KMS-11 (cell line): ENCODE results near the gene METTL24.

Experiments
- H2AFZ ChIP-seq: fragments of 200-600 bp; sonication (generic); 2 replicates; pipeline ENCODE4 v1.6.1; 2016; ENCODE audit warnings: antibody characterized with exemption, mixed run types, low read depth
- H3K27ac ChIP-seq: fragments of 200-600 bp; sonication (generic); 2 replicates; pipeline ENCODE4 v1.6.1; 2016; ENCODE audit warnings: mild to moderate bottlenecking, mixed run types
- H3K27me3 ChIP-seq: fragments of 200-600 bp; sonication (generic); 2 replicates; pipeline ENCODE4 v1.6.1; 2017; ENCODE audit warnings: mild to moderate bottlenecking, low read depth, mixed run types, moderate library complexity; ENCODE audit not compliant: insufficient read depth
- H3K36me3 ChIP-seq: fragments of 200-600 bp; sonication (generic); 2 replicates; pipeline ENCODE4 v1.6.1; 2017; ENCODE audit warnings: mild to moderate bottlenecking, mixed run types; ENCODE audit not compliant: insufficient read depth
- H3K4me1 ChIP-seq: fragments of 200-600 bp; sonication (generic); 2 replicates; pipeline ENCODE4 v1.6.1; 2016; ENCODE audit warnings: mild to moderate bottlenecking, low read depth, mixed run types; ENCODE audit not compliant: poor library complexity, severe bottlenecking
- H3K4me2 ChIP-seq: fragments of 200-600 bp; sonication (generic); 2 replicates; pipeline ENCODE4 v1.7.0; 2016; ENCODE audit warnings: mild to moderate bottlenecking, mixed run types
- H3K4me3 ChIP-seq: fragments of 200-600 bp; sonication (generic); IDR thresholded peaks from 2 replicates; pipeline ENCODE4 v1.6.1; 2017; ENCODE audit warnings: low read depth, low read length, mixed read lengths; ENCODE audit not compliant: insufficient read depth
- H3K79me2 ChIP-seq: fragments of 200-600 bp; sonication (generic); 2 replicates; pipeline ENCODE4 v1.6.1; 2016; ENCODE audit warnings: low read depth, mixed run types; ENCODE audit not compliant: insufficient read depth
- H3K9ac ChIP-seq: fragments of 200-600 bp; sonication (generic); 2 replicates; pipeline ENCODE4 v1.6.1; 2016; ENCODE audit warnings: mild to moderate bottlenecking, mixed run types
- H4K20me1 ChIP-seq: fragments of 200-600 bp; sonication (generic); 2 replicates; pipeline ENCODE4 v1.6.1; 2016; ENCODE audit warnings: mild to moderate bottlenecking, mixed run types; ENCODE audit not compliant: insufficient read depth
- CTCF ChIP-seq: fragments of 200-600 bp; sonication (generic); conservative IDR thresholded peaks from 2 replicates; pipeline ENCODE4 v1.6.1; 2017; ENCODE audit warnings: low read depth, mild to moderate bottlenecking, antibody characterized with exemption, low read length, moderate library complexity, mixed read lengths

METTL24 gene

GRCh38 chr6:110367825-110368224 is 9.7 kb upstream of the METTL24 start:
- H4K20me1 ChIP-seq: no peaks in the 10 kb centered on the region
- H3K27me3 ChIP-seq: no peaks in the 10 kb centered on the region
- H3K79me2 ChIP-seq: no peaks in the 10 kb centered on the region
- no peak for TF ChIP-seq CTCF
- no peak overlapping the region for H2AFZ ChIP-seq
- H3K27ac ChIP-seq: no peak overlapping the region
- no peaks in the 10 kb centered on the region for H3K4me1 ChIP-seq
- no peaks in the 10 kb centered on the region for H3K36me3 ChIP-seq
- no peak overlapping the region for H3K4me3 ChIP-seq
- H3K4me2 ChIP-seq: no peak overlapping the region
- no peak overlapping the region for H3K9ac ChIP-seq

- H4K20me1 ChIP-seq: no peaks in the 10 kb centered on the region
- no peak overlapping the region for H3K9ac ChIP-seq
- H3K4me3 ChIP-seq: no peak overlapping the region
- no peak overlapping the region for H3K27ac ChIP-seq
- H2AFZ ChIP-seq: no peak overlapping the region
- no peaks in the 10 kb centered on the region for H3K79me2 ChIP-seq
- no peaks in the 10 kb centered on the region for H3K36me3 ChIP-seq
- TF ChIP-seq CTCF: no peak
- H3K27me3 ChIP-seq: no peaks in the 10 kb centered on the region
- no peak overlapping the region for H3K4me2 ChIP-seq
- no peaks in the 10 kb centered on the region for H3K4me1 ChIP-seq
Observed at GRCh38 chr6:110366975-110367374, 8.8 kb upstream of the METTL24 start.

GRCh38 chr6:110366256-110366655 is 8.1 kb upstream of the METTL24 start:
- H3K79me2 ChIP-seq: no peaks in the 10 kb centered on the region
- H2AFZ ChIP-seq: no peak overlapping the region
- no peak for TF ChIP-seq CTCF
- H3K36me3 ChIP-seq: no peaks in the 10 kb centered on the region
- H3K4me2 ChIP-seq: no peak overlapping the region
- no peak overlapping the region for H3K9ac ChIP-seq
- H3K4me1 ChIP-seq: no peaks in the 10 kb centered on the region
- H4K20me1 ChIP-seq: no peaks in the 10 kb centered on the region
- no peaks in the 10 kb centered on the region for H3K27me3 ChIP-seq
- H3K4me3 ChIP-seq: no peak overlapping the region
- no peak overlapping the region for H3K27ac ChIP-seq

- Histone ChIP-seq H3K36me3 (no peaks in the 10 kb centered on the region), H3K27ac (no peak overlapping the region), H2AFZ (no peak overlapping the region), H3K79me2 (no peaks in the 10 kb centered on the region), H3K4me2 (no peak overlapping the region), H4K20me1 (no peaks in the 10 kb centered on the region), H3K4me1 (no peaks in the 10 kb centered on the region), H3K27me3 (no peaks in the 10 kb centered on the region), H3K4me3 (no peak overlapping the region), H3K9ac (no peak overlapping the region)
- TF ChIP-seq CTCF: no peak
Observed at GRCh38 chr6:110364364-110365105, 6.4 kb upstream of the METTL24 start.
